CD4-positive, alpha-beta T cell (primary cell): ENCODE data around the gene DAPK2. TPM values are rescaled to one million over a fixed set of nuclear protein-coding genes. Genes with fewer than 3 reads are reported as not detected.

ENCODE experiments used
- ATAC-seq: fragments of 200-7000 bp; cut with Tn5 transposase; one replicate; pipeline ENCODE4 v1.10.0; 2022; ENCODE audit warnings: mild to moderate bottlenecking; ENCODE audit not compliant: poor library complexity
- CTCF ChIA-PET: fragments of 350-600 bp; sonication (Branson Sonifier 250); formaldehyde crosslinking; loops from one replicate; lab custom pipeline; 2021; ENCODE audit warnings: antibody characterized with exemption, inconsistent platforms; lab: Charles Lee
- POLR2A ChIA-PET: fragments of 350-600 bp; sonication (Branson Sonifier 250); formaldehyde crosslinking; loops from one replicate; lab custom pipeline; 2021; ENCODE audit warnings: antibody characterized with exemption, inconsistent platforms; lab: Charles Lee
- DNase-seq, 14 experiments: peaks; one replicate each; pipeline ENCODE4 v3.0.0-alpha.2; 2013 to 2020; ENCODE audit warnings: mixed read lengths in 2 of 14
- H3K27ac ChIP-seq, 2 donors: one replicate each; pipeline versions ENCODE4 v1.5.1 to v1.7.0; 2013; ENCODE audit warnings: low read length in 2 of 2, low read depth in 1 of 2, mild to moderate bottlenecking in 1 of 2
- H3K27me3 ChIP-seq, 2 experiments: 1 replicate in 1 of 2; 2 replicates in 1 of 2; pipeline versions ENCODE4 v1.6.1 to v1.7.0; 2013; ENCODE audit warnings: low read length in 2 of 2, control low read depth in 1 of 2, mild to moderate bottlenecking in 1 of 2, moderate library complexity in 1 of 2; ENCODE audit not compliant: insufficient read depth in 2 of 2, control insufficient read depth in 1 of 2
- H3K36me3 ChIP-seq: one replicate; pipeline ENCODE4 v1.6.1; 2013; ENCODE audit warnings: low read length, control low read depth; ENCODE audit not compliant: insufficient read depth
- H3K4me1 ChIP-seq: one replicate; pipeline ENCODE4 v1.6.1; 2013; ENCODE audit warnings: low read length, control low read depth; ENCODE audit not compliant: insufficient read depth
- H3K4me3 ChIP-seq: one replicate; pipeline ENCODE4 v1.5.1; 2013; ENCODE audit warnings: mild to moderate bottlenecking, low read length, moderate library complexity
- H3K9me3 ChIP-seq, 2 experiments: 1 replicate in 1 of 2; 2 replicates in 1 of 2; pipeline versions ENCODE4 v1.6.1 to v1.7.0; 2013; ENCODE audit warnings: low read length in 2 of 2, mild to moderate bottlenecking in 2 of 2, control low read depth in 1 of 2, moderate library complexity in 1 of 2; ENCODE audit not compliant: control insufficient read depth in 1 of 2, insufficient read depth in 1 of 2
- H3K27ac Mint-ChIP-seq: one replicate; pipeline ENCODE4 v1.8.0; 2020; ENCODE audit warnings: mixed read lengths
- H3K27me3 Mint-ChIP-seq: one replicate; pipeline ENCODE4 v1.8.0; 2021; ENCODE audit warnings: mixed read lengths
- H3K36me3 Mint-ChIP-seq: one replicate; pipeline ENCODE4 v1.8.0; 2021; ENCODE audit warnings: low read depth, mixed read lengths
- H3K4me1 Mint-ChIP-seq: one replicate; pipeline ENCODE4 v1.8.0; 2021; ENCODE audit warnings: low read depth, mixed read lengths
- H3K4me3 Mint-ChIP-seq: one replicate; pipeline ENCODE4 v1.8.0; 2020; ENCODE audit warnings: mild to moderate bottlenecking, mixed read lengths
- H3K9me3 Mint-ChIP-seq: one replicate; pipeline ENCODE4 v1.8.0; 2020; ENCODE audit warnings: mixed read lengths
- CTCF ChIP-seq: fragments of 200-600 bp; IDR thresholded peaks from one replicate; pipeline ENCODE4 v1.8.0; 2022; ENCODE audit warnings: antibody characterized with exemption, mild to moderate bottlenecking
- intact Hi-C, 2 experiments: fragments of 100-400 bp; cut with DNase I in 1 of 2; cut with micrococcal nuclease in 1 of 2; formaldehyde crosslinking; loops; one replicate each; pipeline versions ENCODE4 v1.15.1 to v1.9.0; 2023 to 2025; cut with DNase I, micrococcal nuclease
- total RNA-seq, 174 experiments: library from RNA in 2 of 174; stranded (reverse) in 2 of 174; gene quantifications; one replicate each; pipeline ENCODE4 v1.2.3 and lab custom pipeline; 2021 to 2026

The DAPK2 gene
- total RNA-seq, 2 experiments from 2014 or later = 1.3 to 1.6 TPM

GRCh38 chr15:63995789-63996188 is 50.5 kb downstream of the DAPK2 start:
- H3K27ac Mint-ChIP-seq = no peak overlapping the region
- no peak overlapping the region for H3K4me3 Mint-ChIP-seq
- POLR2A ChIA-PET = no interaction called here
- peaks cover 29% of the 10 kb centered on the region for H3K4me1 Mint-ChIP-seq
- H3K27me3 Mint-ChIP-seq = no peaks in the 10 kb centered on the region
- no peaks in the 10 kb centered on the region for H3K27me3 ChIP-seq
- no peak overlapping the region for H3K27ac ChIP-seq
- DNase-seq (no peak), ATAC-seq (no peak)
- H3K9me3 Mint-ChIP-seq = no peaks in the 10 kb centered on the region
- H3K4me1 ChIP-seq = peaks cover 15% of the 10 kb centered on the region
- H3K9me3 ChIP-seq = no peaks in the 10 kb centered on the region
- H3K36me3 ChIP-seq = no peaks in the 10 kb centered on the region
- intact Hi-C loops = no loop called here
- H3K36me3 Mint-ChIP-seq = no peaks in the 10 kb centered on the region
- H3K4me3 ChIP-seq = no peak overlapping the region
- CTCF ChIA-PET = interaction anchor here (0.7 to 1.8 kb wide), 3 partner anchors 12 to 51 kb away, joined by 3 to 9 read pairs (median 3); partner anchors contain the start of gene DAPK2
- no peak for TF ChIP-seq CTCF

GRCh38 chr15:63994073-63994600 is 52.1 kb downstream of the DAPK2 start:
- peaks cover 27% of the 10 kb centered on the region for H3K4me1 Mint-ChIP-seq
- CTCF ChIA-PET = interaction anchor here (1.8 kb wide), 2 partner anchors 16 to 52 kb away, joined by 5 to 9 read pairs; partner anchors contain the start of gene DAPK2
- no peak overlapping the region for H3K4me3 ChIP-seq
- H3K36me3 ChIP-seq = no peaks in the 10 kb centered on the region
- TF ChIP-seq CTCF = no peak
- H3K27ac Mint-ChIP-seq = no peak overlapping the region
- no peaks in the 10 kb centered on the region for H3K36me3 Mint-ChIP-seq
- peaks cover 14% of the 10 kb centered on the region for H3K4me1 ChIP-seq
- H3K9me3 ChIP-seq = no peaks in the 10 kb centered on the region
- POLR2A ChIA-PET = no interaction called here
- no peaks in the 10 kb centered on the region for H3K9me3 Mint-ChIP-seq
- no peak overlapping the region for H3K4me3 Mint-ChIP-seq
- DNase-seq (no peak), ATAC-seq (no peak)
- H3K27me3 Mint-ChIP-seq = no peaks in the 10 kb centered on the region
- intact Hi-C loops = no loop called here
- no peaks in the 10 kb centered on the region for H3K27me3 ChIP-seq
- H3K27ac ChIP-seq = no peak overlapping the region

GRCh38 chr15:63992300-63992699 is 54.0 kb downstream of the DAPK2 start:
- TF ChIP-seq CTCF = no peak
- ChIA-PET POLR2A (no interaction called here), CTCF (interaction anchor here (1.6 kb wide), 1 partner anchor 21 kb away, joined by 4 read pairs; no protein-coding TSS in a partner anchor)
- intact Hi-C loops = no loop called here
- Mint-ChIP-seq H3K27ac (no peak overlapping the region), H3K27me3 (no peaks in the 10 kb centered on the region), H3K4me1 (peaks cover 15% of the 10 kb centered on the region), H3K9me3 (no peaks in the 10 kb centered on the region), H3K36me3 (no peaks in the 10 kb centered on the region), H3K4me3 (no peak overlapping the region)
- Histone ChIP-seq H3K9me3 (no peaks in the 10 kb centered on the region), H3K36me3 (no peaks in the 10 kb centered on the region), H3K4me1 (no peaks in the 10 kb centered on the region), H3K27ac (no peak overlapping the region), H3K27me3 (no peaks in the 10 kb centered on the region), H3K4me3 (no peak overlapping the region)
- ATAC-seq (no peak), DNase-seq (no peak)
